ENCODE measurements around the gene ADAMTSL2.

Gene ADAMTSL2

DNA sequence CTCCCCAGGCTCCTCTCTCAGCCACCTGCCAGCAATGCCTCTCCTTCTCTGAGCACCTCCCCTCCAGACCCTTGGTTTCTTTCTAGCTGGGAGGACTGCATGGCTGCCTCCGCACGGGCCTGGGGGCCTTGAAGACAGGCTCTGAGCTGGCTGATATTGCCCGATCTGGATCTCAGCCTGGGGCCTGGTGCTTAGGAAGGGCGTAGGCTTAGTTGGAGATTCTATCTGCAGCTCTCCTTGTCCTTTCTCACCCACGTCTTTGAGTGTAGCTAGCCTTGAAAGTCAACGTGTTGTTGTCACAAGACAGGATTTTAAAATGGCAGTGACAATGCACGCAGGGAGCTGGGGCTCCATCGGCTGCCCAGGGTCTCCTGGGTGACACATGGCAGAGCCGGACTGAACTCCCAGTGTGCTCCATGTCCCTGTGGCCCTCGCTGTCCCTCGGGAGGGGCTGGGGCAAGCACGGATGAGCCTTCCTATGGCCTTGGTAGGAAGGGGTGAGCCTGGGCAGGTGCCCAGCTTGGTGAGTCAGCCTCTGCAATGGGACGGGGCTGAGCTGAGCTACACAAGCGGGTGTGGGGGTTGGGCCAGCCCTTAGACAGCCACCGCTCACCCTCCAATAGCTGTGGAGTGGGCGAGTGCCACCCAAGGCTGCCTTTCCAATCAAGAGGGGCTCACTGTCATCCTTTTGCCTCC, 9.4 kb downstream of the ADAMTSL2 start:
- Histone ChIP-seq H3K36me3 (ENCODE audit: control insufficient read depth in 1 of 2, insufficient read depth in 2 of 2, low read length in 2 of 2) (no peaks in the 10 kb centered on the region), H3K4me1 (ENCODE audit: control insufficient read depth in 1 of 2, insufficient read depth in 2 of 2, low read length in 2 of 2) (peaks cover 4 to 8% of the 10 kb centered on the region in 2 donors), H3K9ac (ENCODE audit: low read depth in 1 of 2, low read length in 2 of 2) (no peak overlapping the region), H3K27ac (ENCODE audit: low read depth, low read length) (no peak overlapping the region), H3K9me3 (ENCODE audit: control insufficient read depth in 1 of 2, low read length in 2 of 2) (no peaks in the 10 kb centered on the region), H3K27me3 (ENCODE audit: control insufficient read depth in 1 of 2, insufficient read depth in 2 of 2, low read length in 2 of 2) (peaks cover 0 to 10% of the 10 kb centered on the region in 2 donors), H3K4me3 (ENCODE audit: low read depth in 1 of 2, low read length in 2 of 2) (no peak overlapping the region)

DNA sequence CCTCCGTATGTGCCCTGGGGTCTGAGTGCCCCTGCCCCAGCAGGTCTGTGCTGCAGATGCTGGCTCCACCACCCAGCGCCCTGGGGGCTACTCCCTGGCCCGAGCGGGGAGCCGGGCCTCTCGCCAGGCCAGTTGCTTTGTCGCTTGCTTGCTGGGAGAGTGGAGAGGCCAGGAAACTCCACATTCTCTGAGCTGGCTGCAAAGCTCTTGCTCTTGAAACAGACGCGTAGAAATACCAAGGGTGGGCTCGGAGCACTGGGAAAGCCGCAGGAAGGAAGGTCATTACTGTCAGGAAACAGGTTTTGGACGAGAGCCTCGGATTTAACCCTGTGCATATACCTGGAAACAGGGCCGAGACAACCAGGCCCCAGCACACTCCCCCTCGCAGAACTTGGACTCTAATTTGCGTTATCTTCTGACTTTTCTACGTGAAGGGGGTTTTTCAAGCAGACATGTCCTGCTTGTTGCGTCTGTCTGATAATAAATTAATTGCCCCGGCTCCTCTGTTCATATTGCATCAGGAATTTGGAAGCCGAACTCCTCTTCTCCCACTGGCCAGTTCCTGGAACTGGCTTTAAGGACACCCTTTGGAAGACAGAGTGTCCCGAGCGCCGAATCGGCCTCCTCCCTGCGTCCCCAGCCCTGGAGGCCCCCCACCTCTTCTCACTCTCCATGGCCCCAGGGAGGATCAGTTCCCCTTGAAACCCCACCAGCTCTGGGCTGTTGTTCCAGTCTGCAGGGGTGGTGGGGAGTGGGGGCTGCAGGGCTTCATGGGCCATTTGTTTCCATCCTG, 11.2 kb downstream of the ADAMTSL2 start:
- Histone ChIP-seq H3K36me3 (ENCODE audit: control insufficient read depth in 1 of 2, insufficient read depth in 2 of 2, low read length in 2 of 2) (no peaks in the 10 kb centered on the region), H3K4me3 (ENCODE audit: low read depth in 1 of 2, low read length in 2 of 2) (no peak overlapping the region), H3K9me3 (ENCODE audit: control insufficient read depth in 1 of 2, low read length in 2 of 2) (no peaks in the 10 kb centered on the region), H3K27ac (ENCODE audit: low read depth, low read length) (no peak overlapping the region), H3K9ac (ENCODE audit: low read depth in 1 of 2, low read length in 2 of 2) (no peak overlapping the region), H3K27me3 (ENCODE audit: control insufficient read depth in 1 of 2, insufficient read depth in 2 of 2, low read length in 2 of 2) (no peaks in the 10 kb centered on the region), H3K4me1 (ENCODE audit: control insufficient read depth in 1 of 2, insufficient read depth in 2 of 2, low read length in 2 of 2) (no peaks in the 10 kb centered on the region)

GRCh38 chr9:133546287-133546680, 11.8 kb downstream of the ADAMTSL2 start:
- no peak overlapping the region for H3K9ac ChIP-seq (ENCODE audit: low read depth in 1 of 2, low read length in 2 of 2)
- no peaks in the 10 kb centered on the region for H3K4me1 ChIP-seq (ENCODE audit: control insufficient read depth in 1 of 2, insufficient read depth in 2 of 2, low read length in 2 of 2)
- H3K4me3 ChIP-seq (ENCODE audit: low read depth in 1 of 2, low read length in 2 of 2) = no peak overlapping the region

GRCh38 chr9:133547116-133547515, 12.6 kb downstream of the ADAMTSL2 start:
- H3K4me1 ChIP-seq (ENCODE audit: control insufficient read depth in 1 of 2, insufficient read depth in 2 of 2, low read length in 2 of 2) = no peaks in the 10 kb centered on the region
- no peak overlapping the region for H3K27ac ChIP-seq (ENCODE audit: low read depth, low read length)
- H3K27me3 ChIP-seq (ENCODE audit: control insufficient read depth in 1 of 2, insufficient read depth in 2 of 2, low read length in 2 of 2) = no peaks in the 10 kb centered on the region

More at GRCh38 chr9:133546287-133546680, 11.8 kb downstream of the ADAMTSL2 start:
- no peak overlapping the region for H3K27ac ChIP-seq (ENCODE audit: low read depth, low read length)
- H3K27me3 ChIP-seq (ENCODE audit: control insufficient read depth in 1 of 2, insufficient read depth in 2 of 2, low read length in 2 of 2) = no peaks in the 10 kb centered on the region
- H3K36me3 ChIP-seq (ENCODE audit: control insufficient read depth in 1 of 2, insufficient read depth in 2 of 2, low read length in 2 of 2) = no peaks in the 10 kb centered on the region
- H3K9me3 ChIP-seq (ENCODE audit: control insufficient read depth in 1 of 2, low read length in 2 of 2) = no peaks in the 10 kb centered on the region

GRCh38 chr9:133551446-133551845, 16.9 kb downstream of the ADAMTSL2 start:
- Histone ChIP-seq H3K9me3 (ENCODE audit: control insufficient read depth in 1 of 2, low read length in 2 of 2) (no peaks in the 10 kb centered on the region), H3K27me3 (ENCODE audit: control insufficient read depth in 1 of 2, insufficient read depth in 2 of 2, low read length in 2 of 2) (no peaks in the 10 kb centered on the region), H3K36me3 (ENCODE audit: control insufficient read depth in 1 of 2, insufficient read depth in 2 of 2, low read length in 2 of 2) (no peaks in the 10 kb centered on the region), H3K4me3 (ENCODE audit: low read depth in 1 of 2, low read length in 2 of 2) (no peak overlapping the region), H3K9ac (ENCODE audit: low read depth in 1 of 2, low read length in 2 of 2) (no peak overlapping the region), H3K4me1 (ENCODE audit: control insufficient read depth in 1 of 2, insufficient read depth in 2 of 2, low read length in 2 of 2) (no peaks in the 10 kb centered on the region), H3K27ac (ENCODE audit: low read depth, low read length) (no peak overlapping the region)

More at GRCh38 chr9:133547116-133547515, 12.6 kb downstream of the ADAMTSL2 start:
- H3K4me3 ChIP-seq (ENCODE audit: low read depth in 1 of 2, low read length in 2 of 2) = no peak overlapping the region
- H3K9ac ChIP-seq (ENCODE audit: low read depth in 1 of 2, low read length in 2 of 2) = no peak overlapping the region
- no peaks in the 10 kb centered on the region for H3K9me3 ChIP-seq (ENCODE audit: control insufficient read depth in 1 of 2, low read length in 2 of 2)
- no peaks in the 10 kb centered on the region for H3K36me3 ChIP-seq (ENCODE audit: control insufficient read depth in 1 of 2, insufficient read depth in 2 of 2, low read length in 2 of 2)

- Histone ChIP-seq H3K27ac (ENCODE audit: low read depth, low read length) (no peak overlapping the region), H3K9ac (ENCODE audit: low read depth in 1 of 2, low read length in 2 of 2) (no peak overlapping the region), H3K9me3 (ENCODE audit: control insufficient read depth in 1 of 2, low read length in 2 of 2) (no peaks in the 10 kb centered on the region), H3K36me3 (ENCODE audit: control insufficient read depth in 1 of 2, insufficient read depth in 2 of 2, low read length in 2 of 2) (no peaks in the 10 kb centered on the region), H3K27me3 (ENCODE audit: control insufficient read depth in 1 of 2, insufficient read depth in 2 of 2, low read length in 2 of 2) (no peaks in the 10 kb centered on the region), H3K4me3 (ENCODE audit: low read depth in 1 of 2, low read length in 2 of 2) (no peak overlapping the region), H3K4me1 (ENCODE audit: control insufficient read depth in 1 of 2, insufficient read depth in 2 of 2, low read length in 2 of 2) (no peaks in the 10 kb centered on the region)
Measured at GRCh38 chr9:133552236-133552635, 17.7 kb downstream of the ADAMTSL2 start.

DNA sequence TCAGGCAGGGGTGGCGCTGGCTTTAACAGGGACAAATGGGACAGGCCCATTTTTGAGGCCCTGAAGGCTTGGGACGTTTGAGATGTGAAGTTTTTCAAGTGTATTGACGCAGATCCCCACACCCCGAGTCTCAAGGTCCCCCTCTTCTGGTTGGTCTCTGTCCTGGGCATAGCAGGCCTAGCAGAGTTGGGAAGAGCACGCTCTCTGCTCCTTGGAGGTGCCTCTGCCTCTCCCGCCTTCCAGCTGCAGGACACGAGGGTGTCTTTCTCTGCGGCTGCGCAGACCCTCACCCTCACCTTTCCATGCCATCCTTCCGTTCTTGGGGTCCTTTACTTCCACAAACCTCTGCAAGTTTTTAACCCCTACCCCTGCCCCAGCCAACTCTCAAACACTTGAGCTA, 18.6 kb downstream of the ADAMTSL2 start:
- Histone ChIP-seq H3K9me3 (ENCODE audit: control insufficient read depth in 1 of 2, low read length in 2 of 2) (no peaks in the 10 kb centered on the region), H3K36me3 (ENCODE audit: control insufficient read depth in 1 of 2, insufficient read depth in 2 of 2, low read length in 2 of 2) (no peaks in the 10 kb centered on the region), H3K27ac (ENCODE audit: low read depth, low read length) (no peak overlapping the region), H3K9ac (ENCODE audit: low read depth in 1 of 2, low read length in 2 of 2) (no peak overlapping the region), H3K27me3 (ENCODE audit: control insufficient read depth in 1 of 2, insufficient read depth in 2 of 2, low read length in 2 of 2) (no peaks in the 10 kb centered on the region), H3K4me1 (ENCODE audit: control insufficient read depth in 1 of 2, insufficient read depth in 2 of 2, low read length in 2 of 2) (no peaks in the 10 kb centered on the region), H3K4me3 (ENCODE audit: low read depth in 1 of 2, low read length in 2 of 2) (no peak overlapping the region)

DNA sequence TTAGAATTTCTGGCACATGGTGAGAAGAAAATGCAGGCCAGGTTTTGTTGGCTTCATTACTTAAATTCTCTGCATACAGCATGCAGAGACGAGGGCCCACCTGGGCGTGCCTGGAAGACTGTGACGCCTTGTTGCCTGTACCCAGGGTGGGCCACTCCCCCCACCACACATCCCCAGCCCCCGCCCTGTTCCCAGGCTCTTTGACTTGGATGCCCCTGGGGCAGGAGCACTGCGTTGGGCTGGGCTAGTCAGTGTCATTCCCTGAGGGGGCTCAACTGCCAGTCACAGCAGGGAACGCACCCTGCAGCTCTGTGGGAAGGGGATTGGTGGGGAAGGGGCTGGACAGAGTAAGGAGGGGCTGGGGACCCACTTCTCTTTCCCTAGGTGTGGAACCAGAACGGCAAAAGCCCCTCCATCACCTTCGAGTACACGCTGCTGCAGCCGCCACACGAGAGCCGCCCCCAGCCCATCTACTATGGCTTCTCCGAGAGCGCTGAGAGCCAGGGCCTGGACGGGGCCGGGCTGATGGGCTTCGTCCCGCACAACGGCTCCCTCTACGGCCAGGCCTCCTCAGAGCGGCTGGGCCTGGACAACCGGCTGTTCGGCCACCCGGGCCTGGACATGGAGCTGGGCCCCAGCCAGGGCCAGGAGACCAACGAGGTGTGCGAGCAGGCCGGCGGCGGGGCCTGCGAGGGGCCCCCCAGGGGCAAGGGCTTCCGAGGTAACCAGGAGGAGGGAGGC, 19.6 kb downstream of the ADAMTSL2 start:
- no peak overlapping the region for H3K27ac ChIP-seq (ENCODE audit: low read depth, low read length)
- H3K4me1 ChIP-seq (ENCODE audit: control insufficient read depth in 1 of 2, insufficient read depth in 2 of 2, low read length in 2 of 2) = peaks cover 0 to 6% of the 10 kb centered on the region in 2 donors
- H3K9me3 ChIP-seq (ENCODE audit: control insufficient read depth in 1 of 2, low read length in 2 of 2) = no peaks in the 10 kb centered on the region
- H3K4me3 ChIP-seq (ENCODE audit: low read depth in 1 of 2, low read length in 2 of 2) = no peak overlapping the region
- H3K27me3 ChIP-seq (ENCODE audit: control insufficient read depth in 1 of 2, insufficient read depth in 2 of 2, low read length in 2 of 2) = no peaks in the 10 kb centered on the region
- no peaks in the 10 kb centered on the region for H3K36me3 ChIP-seq (ENCODE audit: control insufficient read depth in 1 of 2, insufficient read depth in 2 of 2, low read length in 2 of 2)
- H3K9ac ChIP-seq (ENCODE audit: low read depth in 1 of 2, low read length in 2 of 2) = no peak overlapping the region

DNA sequence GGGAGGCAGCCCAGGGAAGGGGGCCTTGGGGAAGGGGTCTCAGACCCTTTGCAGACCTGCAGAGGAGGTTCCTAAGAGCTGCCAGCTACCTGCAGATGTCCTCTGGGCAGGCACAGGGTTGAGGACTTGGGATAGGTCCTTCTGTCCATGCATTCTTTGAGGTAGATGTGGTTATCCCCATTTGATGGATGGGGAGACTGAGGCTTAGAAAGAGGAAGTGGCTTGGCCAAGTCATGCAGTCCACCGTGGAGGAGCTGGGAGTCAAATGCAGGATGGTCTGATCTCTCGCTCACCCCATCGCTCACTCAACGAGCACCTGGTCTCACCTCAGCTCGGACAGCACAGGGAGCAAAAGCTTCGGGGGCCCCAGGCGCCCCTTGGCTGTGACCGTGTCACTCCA, 20.2 kb downstream of the ADAMTSL2 start:
- H3K4me1 ChIP-seq (ENCODE audit: control insufficient read depth in 1 of 2, insufficient read depth in 2 of 2, low read length in 2 of 2) = peaks cover 0 to 6% of the 10 kb centered on the region in 2 donors
- no peak overlapping the region for H3K4me3 ChIP-seq (ENCODE audit: low read depth in 1 of 2, low read length in 2 of 2)
- no peaks in the 10 kb centered on the region for H3K36me3 ChIP-seq (ENCODE audit: control insufficient read depth in 1 of 2, insufficient read depth in 2 of 2, low read length in 2 of 2)
- H3K27ac ChIP-seq (ENCODE audit: low read depth, low read length) = no peak overlapping the region
- H3K9ac ChIP-seq (ENCODE audit: low read depth in 1 of 2, low read length in 2 of 2) = no peak overlapping the region
- H3K27me3 ChIP-seq (ENCODE audit: control insufficient read depth in 1 of 2, insufficient read depth in 2 of 2, low read length in 2 of 2) = no peaks in the 10 kb centered on the region
- H3K9me3 ChIP-seq (ENCODE audit: control insufficient read depth in 1 of 2, low read length in 2 of 2) = no peaks in the 10 kb centered on the region

GRCh38 chr9:133556354-133556753, 21.9 kb downstream of the ADAMTSL2 start:
- Histone ChIP-seq H3K4me3 (ENCODE audit: low read depth in 1 of 2, low read length in 2 of 2) (no peak overlapping the region), H3K36me3 (ENCODE audit: control insufficient read depth in 1 of 2, insufficient read depth in 2 of 2, low read length in 2 of 2) (no peaks in the 10 kb centered on the region), H3K9me3 (ENCODE audit: control insufficient read depth in 1 of 2, low read length in 2 of 2) (no peaks in the 10 kb centered on the region), H3K27me3 (ENCODE audit: control insufficient read depth in 1 of 2, insufficient read depth in 2 of 2, low read length in 2 of 2) (no peaks in the 10 kb centered on the region), H3K27ac (ENCODE audit: low read depth, low read length) (no peak overlapping the region), H3K4me1 (ENCODE audit: control insufficient read depth in 1 of 2, insufficient read depth in 2 of 2, low read length in 2 of 2) (peaks cover 0 to 6% of the 10 kb centered on the region in 2 donors), H3K9ac (ENCODE audit: low read depth in 1 of 2, low read length in 2 of 2) (no peak overlapping the region)

Data from duodenal mucosa (tissue), 2 donors.